ENCODE data around the gene NOBOX.

DNA sequence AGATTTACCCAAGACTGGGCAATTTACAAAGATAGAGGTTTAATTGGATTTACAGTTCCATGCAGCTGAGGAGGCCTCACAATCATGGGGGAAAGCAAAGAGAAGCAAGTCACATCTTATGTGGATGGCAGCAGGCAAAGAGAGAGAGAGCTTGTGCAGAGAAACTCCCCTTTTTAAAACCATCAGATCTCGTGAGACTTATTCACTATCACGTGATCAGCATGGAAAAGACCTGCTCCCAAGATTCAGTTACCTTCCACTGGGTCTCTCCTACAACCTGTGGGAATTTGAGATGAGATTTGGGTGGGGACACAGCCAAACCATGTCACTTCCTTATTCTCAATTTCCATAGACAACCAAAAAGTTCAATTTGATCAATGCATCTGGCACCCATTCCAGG lies 24.9 kb upstream of the NOBOX start:
- TF ChIP-seq, protein P1, sequence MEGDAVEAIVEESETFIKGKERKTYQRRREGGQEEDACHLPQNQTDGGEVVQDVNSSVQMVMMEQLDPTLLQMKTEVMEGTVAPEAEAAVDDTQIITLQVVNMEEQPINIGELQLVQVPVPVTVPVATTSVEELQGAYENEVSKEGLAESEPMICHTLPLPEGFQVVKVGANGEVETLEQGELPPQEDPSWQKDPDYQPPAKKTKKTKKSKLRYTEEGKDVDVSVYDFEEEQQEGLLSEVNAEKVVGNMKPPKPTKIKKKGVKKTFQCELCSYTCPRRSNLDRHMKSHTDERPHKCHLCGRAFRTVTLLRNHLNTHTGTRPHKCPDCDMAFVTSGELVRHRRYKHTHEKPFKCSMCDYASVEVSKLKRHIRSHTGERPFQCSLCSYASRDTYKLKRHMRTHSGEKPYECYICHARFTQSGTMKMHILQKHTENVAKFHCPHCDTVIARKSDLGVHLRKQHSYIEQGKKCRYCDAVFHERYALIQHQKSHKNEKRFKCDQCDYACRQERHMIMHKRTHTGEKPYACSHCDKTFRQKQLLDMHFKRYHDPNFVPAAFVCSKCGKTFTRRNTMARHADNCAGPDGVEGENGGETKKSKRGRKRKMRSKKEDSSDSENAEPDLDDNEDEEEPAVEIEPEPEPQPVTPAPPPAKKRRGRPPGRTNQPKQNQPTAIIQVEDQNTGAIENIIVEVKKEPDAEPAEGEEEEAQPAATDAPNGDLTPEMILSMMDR (IDR thresholded peaks at IDR 0.05; ENCODE audit: low read depth, low read length, missing input control) = no peak
- TF ChIP-seq RAD21 (IDR thresholded peaks at IDR 0.05) (no peak), EGR1 (IDR thresholded peaks at IDR 0.05; ENCODE audit: low read depth in 2 of 2) (no peak)
